Breast epithelium (tissue), 3 donors: ENCODE measurements around the gene CSMD2.

Experiments used
- POLR2A ChIP-seq: fragments of 450-650 bp; IDR thresholded peaks from one replicate; pipeline ENCODE4 v1.6.1; 2016; ENCODE audit warnings: antibody characterized with exemption, mild to moderate bottlenecking, moderate library complexity
- TF ChIP-seq, protein P1 (sequence below), 3 donors: fragments of 450-650 bp; IDR thresholded peaks; one replicate each; pipeline ENCODE4 v1.5.1; 2016 to 2017; ENCODE audit warnings: antibody characterized with exemption in 3 of 3, mild to moderate bottlenecking in 3 of 3, moderate library complexity in 3 of 3

DNA sequence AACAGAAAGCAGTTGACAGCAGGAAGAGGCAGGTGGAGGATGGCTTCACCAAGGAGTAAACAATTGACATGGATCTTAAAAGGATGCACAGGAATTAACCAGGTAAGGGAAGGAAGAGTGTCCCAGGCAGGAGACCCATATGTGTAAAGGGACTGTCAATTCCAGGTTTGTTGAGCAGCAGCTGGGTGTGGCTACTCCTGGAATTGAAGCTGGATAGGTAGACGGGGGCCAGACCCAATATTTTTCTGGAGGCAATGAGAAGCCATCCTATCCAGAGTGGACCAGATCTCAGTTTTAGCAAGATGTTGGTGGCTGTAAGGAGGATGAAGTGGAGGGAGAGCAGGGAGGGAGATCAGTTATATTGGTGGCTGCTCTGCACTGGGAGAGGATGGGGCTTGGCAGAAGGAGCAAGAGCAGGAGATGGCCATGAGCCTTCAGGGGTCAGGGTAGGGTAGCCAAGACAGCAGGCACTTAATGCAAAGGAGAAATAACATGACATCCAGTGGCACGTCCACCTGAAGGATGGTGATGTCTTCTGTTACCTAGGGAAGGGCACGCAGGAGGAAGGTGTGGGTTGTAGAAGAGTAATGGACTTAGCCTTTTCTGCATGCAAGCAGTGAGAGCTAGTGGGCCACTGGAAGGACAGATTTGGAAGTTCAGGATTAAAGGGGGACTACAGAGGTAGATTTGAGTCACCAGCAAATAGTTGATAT, 447.9 kb downstream of the CSMD2 start:
- TF ChIP-seq, protein P1, sequence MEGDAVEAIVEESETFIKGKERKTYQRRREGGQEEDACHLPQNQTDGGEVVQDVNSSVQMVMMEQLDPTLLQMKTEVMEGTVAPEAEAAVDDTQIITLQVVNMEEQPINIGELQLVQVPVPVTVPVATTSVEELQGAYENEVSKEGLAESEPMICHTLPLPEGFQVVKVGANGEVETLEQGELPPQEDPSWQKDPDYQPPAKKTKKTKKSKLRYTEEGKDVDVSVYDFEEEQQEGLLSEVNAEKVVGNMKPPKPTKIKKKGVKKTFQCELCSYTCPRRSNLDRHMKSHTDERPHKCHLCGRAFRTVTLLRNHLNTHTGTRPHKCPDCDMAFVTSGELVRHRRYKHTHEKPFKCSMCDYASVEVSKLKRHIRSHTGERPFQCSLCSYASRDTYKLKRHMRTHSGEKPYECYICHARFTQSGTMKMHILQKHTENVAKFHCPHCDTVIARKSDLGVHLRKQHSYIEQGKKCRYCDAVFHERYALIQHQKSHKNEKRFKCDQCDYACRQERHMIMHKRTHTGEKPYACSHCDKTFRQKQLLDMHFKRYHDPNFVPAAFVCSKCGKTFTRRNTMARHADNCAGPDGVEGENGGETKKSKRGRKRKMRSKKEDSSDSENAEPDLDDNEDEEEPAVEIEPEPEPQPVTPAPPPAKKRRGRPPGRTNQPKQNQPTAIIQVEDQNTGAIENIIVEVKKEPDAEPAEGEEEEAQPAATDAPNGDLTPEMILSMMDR (IDR thresholded peaks at IDR 0.05): no peak
- TF ChIP-seq POLR2A: no peak
